NCI-H2107 treated with DMSO at 0.1 percent for 48 hours (cell line): ENCODE results near the gene TRUB1.
"Not testable (repeated sequence)": the region's sequence is repeated elsewhere in the genome, so short reads cannot be mapped to it uniquely, and the experiment has no call there.

Experiments
- DNase-seq: peaks from one replicate; lab custom pipeline; 2025; ENCODE audit not compliant: unreplicated experiment; lab: John Stamatoyannopoulos, UW

Gene TRUB1

GRCh38 chr10:114923551-114923950 is 14.4 kb upstream of the TRUB1 start:
- DNase-seq = no peak

- no peak for DNase-seq
These were observed 12.1 kb upstream of the TRUB1 start for GRCh38 chr10:114925587-114926586.

GRCh38 chr10:114928818-114929217 is 9.2 kb upstream of the TRUB1 start:
- DNase-seq = no peak

- no peak for DNase-seq
These were observed 7.7 kb upstream of the TRUB1 start for GRCh38 chr10:114930320-114930719.

GRCh38 chr10:114931072-114931679 is 6.8 kb upstream of the TRUB1 start:
- no peak for DNase-seq

GRCh38 chr10:114932225-114932624 is 5.8 kb upstream of the TRUB1 start:
- DNase-seq = no peak

GRCh38 chr10:114932945-114933344 is 5.0 kb upstream of the TRUB1 start:
- DNase-seq = no peak

GRCh38 chr10:114933588-114933987 is 4.4 kb upstream of the TRUB1 start:
- DNase-seq = no peak

- DNase-seq = not testable (repeated sequence)
These were observed 4.0 kb upstream of the TRUB1 start for GRCh38 chr10:114933995-114934394.

GRCh38 chr10:114938856-114939193 is 830 bp downstream of the TRUB1 start:
- no peak for DNase-seq

- DNase-seq = no peak
These were observed 2.7 kb downstream of the TRUB1 start for GRCh38 chr10:114940735-114941134.

GRCh38 chr10:114943000-114943399 is 5.0 kb downstream of the TRUB1 start:
- no peak for DNase-seq

- DNase-seq = no peak
These were observed 15.1 kb downstream of the TRUB1 start for GRCh38 chr10:114953047-114953446.

GRCh38 chr10:114955984-114956383 is 18.0 kb downstream of the TRUB1 start:
- DNase-seq = no peak

GRCh38 chr10:114956466-114956865 is 18.5 kb downstream of the TRUB1 start:
- no peak for DNase-seq

GRCh38 chr10:114957122-114957521 is 19.1 kb downstream of the TRUB1 start:
- no peak for DNase-seq

GRCh38 chr10:114957673-114958072 is 19.7 kb downstream of the TRUB1 start:
- DNase-seq = no peak

GRCh38 chr10:114962441-114962840 is 24.4 kb downstream of the TRUB1 start:
- no peak for DNase-seq

GRCh38 chr10:114963908-114964307 is 25.9 kb downstream of the TRUB1 start:
- DNase-seq = no peak

GRCh38 chr10:114967071-114967470 is 29.1 kb downstream of the TRUB1 start:
- DNase-seq = no peak

- DNase-seq = no peak
These were observed 32.5 kb downstream of the TRUB1 start for GRCh38 chr10:114970515-114970914.

GRCh38 chr10:114973306-114973705 is 35.3 kb downstream of the TRUB1 start:
- no peak for DNase-seq
